Muscle of leg (tissue), 11 donors: Measurements from ENCODE around the gene CFDP1. TPM values are rescaled to one million over a fixed set of nuclear protein-coding genes. Genes with fewer than 3 reads are reported as not detected.
"Not testable (repeated sequence)": the region's sequence is repeated elsewhere in the genome, so short reads cannot be mapped to it uniquely, and the experiment has no call there.

Experiments
- DNase-seq: peaks from one replicate; pipeline ENCODE4 v3.0.0; 2013
- H3K27ac ChIP-seq: one replicate; pipeline ENCODE4 v1.5.1; 2013; ENCODE audit warnings: mild to moderate bottlenecking, low read length, control low read depth
- H3K27me3 ChIP-seq: one replicate; pipeline ENCODE4 v1.6.1; 2013; ENCODE audit warnings: low read length; ENCODE audit not compliant: control insufficient read depth, insufficient read depth
- H3K36me3 ChIP-seq: one replicate; pipeline ENCODE4 v1.6.1; 2013; ENCODE audit warnings: low read length; ENCODE audit not compliant: control insufficient read depth, insufficient read depth
- H3K4me1 ChIP-seq: one replicate; pipeline ENCODE4 v1.6.1; 2013; ENCODE audit warnings: low read length; ENCODE audit not compliant: control insufficient read depth, insufficient read depth
- H3K4me3 ChIP-seq: one replicate; pipeline ENCODE4 v1.5.1; 2013; ENCODE audit warnings: low read length, control low read depth
- H3K9me3 ChIP-seq: replicated peaks from 2 replicates; pipeline ENCODE4 v1.6.1; 2013; ENCODE audit warnings: low read depth, low read length; ENCODE audit not compliant: control insufficient read depth
- WGBS: methylation state at CpG from one replicate; pipeline ENCODE4 v1.1.5; 2013; ENCODE audit warnings: missing lambda C conversion rate; ENCODE audit not compliant: insufficient coverage; 5-methylcytosine and 5-hydroxymethylcytosine counted together
- polyA plus RNA-seq, 8 donors: library from polyadenylated mRNA; unstranded; fragments of 120-200 nt; gene quantifications; one replicate each; pipeline versions ENCODE4 v1.2.1 to v1.2.3, GENCODE V29; 2013; ENCODE audit warnings: inconsistent platforms in 1 of 8, low replicate concordance in 1 of 8; ENCODE audit not compliant: insufficient read length in 8 of 8, insufficient read depth in 1 of 8
- total RNA-seq: library from RNA; stranded (reverse); fragments of 120-200 nt; gene quantifications from one replicate; pipeline ENCODE4 v1.2.4, GENCODE V29; 2013

The CFDP1 gene
- total and polyA plus RNA-seq, 9 donors: 82.5 to 132 (median 89.5) TPM

DNA sequence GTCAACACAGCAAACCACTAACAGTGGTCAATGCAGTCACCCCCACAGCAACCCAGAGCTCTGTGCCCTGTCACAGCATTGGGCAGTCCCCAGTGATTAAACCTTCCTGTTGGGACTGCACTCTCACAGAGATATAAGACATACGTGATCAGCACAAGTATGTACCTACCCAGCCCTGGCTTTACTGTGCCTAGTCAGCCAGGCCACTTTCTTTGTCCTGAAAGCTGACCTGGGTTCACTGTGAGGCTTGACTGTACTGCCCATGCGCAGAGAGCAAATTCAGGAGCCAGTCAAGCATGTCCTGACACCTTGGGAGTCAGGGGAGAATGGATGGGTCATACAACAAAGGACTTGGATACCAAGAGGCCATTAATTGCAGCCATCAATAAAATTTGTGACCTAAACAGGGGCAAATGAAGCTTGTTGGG lies 42.1 kb upstream of the CFDP1 start:
- H3K4me1 ChIP-seq: no peaks in the 10 kb centered on the region
- no peaks in the 10 kb centered on the region for H3K36me3 ChIP-seq
- no peaks in the 10 kb centered on the region for H3K27me3 ChIP-seq
- H3K9me3 ChIP-seq: no peaks in the 10 kb centered on the region
- no peak for DNase-seq
- H3K27ac ChIP-seq: no peak overlapping the region
- H3K4me3 ChIP-seq: no peak overlapping the region
- 100% methylated on average over 2 of the region's 2 CpGs for WGBS

DNA sequence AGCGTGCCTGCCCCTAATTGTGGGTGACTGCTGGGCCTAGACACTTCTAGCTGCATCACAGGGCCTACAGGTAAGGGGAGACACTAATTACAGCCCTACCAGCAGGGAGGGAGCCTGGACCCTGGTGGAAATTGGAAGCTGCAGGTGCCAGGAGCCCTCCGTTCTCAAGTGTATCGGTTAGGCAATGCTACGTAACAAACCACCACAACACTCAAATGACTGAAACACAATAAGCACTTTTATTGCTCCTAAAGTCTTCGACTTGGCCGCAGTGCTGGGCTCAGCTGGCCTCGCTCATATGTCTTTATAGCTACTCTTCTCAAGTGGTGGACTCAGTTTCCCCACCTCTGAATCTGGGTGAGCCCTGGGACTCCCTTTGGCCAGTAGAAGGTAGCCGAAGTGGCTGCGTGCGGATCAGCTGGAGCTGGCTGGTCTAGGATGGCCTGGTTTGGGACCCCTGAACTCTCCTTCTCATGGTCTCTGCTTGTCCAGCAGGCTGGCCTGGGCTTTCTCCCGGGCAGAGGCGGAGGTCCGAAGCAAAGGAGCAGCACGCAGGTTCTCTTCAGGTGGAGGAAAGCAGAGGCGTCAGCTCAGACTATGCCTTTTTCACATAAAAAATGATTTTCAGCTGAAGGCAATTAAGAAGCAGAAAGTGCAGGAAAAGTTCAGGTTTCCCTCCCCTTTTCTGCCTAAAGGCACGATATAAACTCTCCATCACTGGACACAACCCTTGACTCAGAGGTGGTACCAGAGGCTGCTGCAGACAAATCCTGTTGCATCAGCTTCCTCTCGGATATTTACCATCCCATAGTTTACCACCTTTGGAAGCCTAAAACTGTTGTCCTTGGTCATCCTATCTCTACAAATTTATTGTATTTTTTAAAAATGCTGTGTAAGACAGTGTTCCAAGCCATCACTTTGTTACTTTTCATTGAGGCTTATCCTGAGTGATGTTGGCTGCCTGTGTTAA lies 39.9 kb upstream of the CFDP1 start:
- no peaks in the 10 kb centered on the region for H3K36me3 ChIP-seq
- H3K4me1 ChIP-seq: no peaks in the 10 kb centered on the region
- no peaks in the 10 kb centered on the region for H3K27me3 ChIP-seq
- WGBS: 93% methylated on average over 11 of the region's 17 CpGs
- H3K9me3 ChIP-seq: no peaks in the 10 kb centered on the region
- no peak for DNase-seq
- H3K27ac ChIP-seq: no peak overlapping the region
- H3K4me3 ChIP-seq: no peak overlapping the region

DNA sequence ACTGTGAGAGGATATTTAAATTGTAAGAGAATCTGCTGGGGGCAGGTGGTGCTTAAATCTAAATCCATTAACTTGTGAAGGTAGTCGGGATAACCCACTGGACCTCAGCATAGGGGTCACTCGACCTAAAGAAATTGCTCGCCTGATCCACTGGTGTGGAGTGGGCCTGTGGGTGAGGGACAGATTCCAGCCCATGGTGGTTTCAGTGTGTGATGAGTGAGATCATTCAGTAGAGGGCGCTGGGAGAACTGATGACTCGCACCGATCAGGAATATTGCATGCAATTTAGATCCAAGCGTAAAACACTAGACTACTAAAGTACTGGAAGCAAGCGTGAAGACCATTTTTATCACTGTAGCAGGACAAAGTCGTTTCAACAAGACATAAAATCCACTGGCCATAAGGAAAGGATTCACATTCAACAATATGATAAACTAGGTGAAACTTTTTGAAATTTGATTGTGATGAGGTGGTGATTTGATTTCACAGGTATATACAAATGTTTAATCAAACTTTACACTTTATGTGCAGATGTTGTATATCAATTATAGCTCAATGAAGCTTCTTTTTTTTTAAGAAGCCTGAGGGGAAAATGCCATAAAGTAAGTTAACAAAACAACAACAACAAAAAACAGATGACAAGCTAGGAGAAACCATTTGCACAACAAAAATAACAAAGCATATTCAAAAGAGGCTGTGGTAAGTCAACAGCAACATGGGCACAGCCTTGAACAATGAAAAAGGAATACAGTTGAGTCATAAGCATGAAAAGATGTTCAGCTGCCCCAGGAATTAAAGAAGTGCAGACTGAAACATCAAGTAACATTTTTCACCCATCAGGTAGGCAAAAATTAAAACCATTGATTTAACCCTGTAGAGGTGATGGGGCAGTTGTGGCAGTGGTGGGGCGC lies 38.7 kb upstream of the CFDP1 start:
- Histone ChIP-seq H3K27me3 (no peaks in the 10 kb centered on the region), H3K4me1 (no peaks in the 10 kb centered on the region), H3K4me3 (no peak overlapping the region), H3K27ac (no peak overlapping the region), H3K9me3 (no peaks in the 10 kb centered on the region), H3K36me3 (no peaks in the 10 kb centered on the region)
- DNase-seq: peak; percentile 86
- WGBS: 7% methylated on average over 5 of the region's 10 CpGs

DNA sequence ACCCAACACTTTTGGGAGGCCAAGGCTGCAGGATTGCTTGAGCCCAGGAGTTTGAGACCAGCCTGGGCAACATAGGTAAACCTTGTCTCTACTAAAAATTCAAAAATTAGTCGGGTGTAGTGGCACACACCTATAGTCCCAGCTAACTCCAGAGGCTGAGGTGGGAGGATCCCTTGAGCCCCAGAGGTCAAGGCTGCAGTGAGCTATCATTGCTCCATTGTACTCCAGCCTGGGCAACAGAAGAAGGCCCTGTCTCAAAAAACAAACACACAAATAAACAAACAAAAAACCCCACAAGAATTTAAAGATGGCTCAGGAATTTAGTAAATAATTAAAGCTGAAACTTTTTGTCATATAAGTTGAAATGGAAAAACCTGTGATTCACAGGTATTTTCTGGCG lies 33.5 kb upstream of the CFDP1 start:
- WGBS: no CpG with 5 or more reads among the region's 2 CpGs
- no peak for DNase-seq
- H3K4me1 ChIP-seq: peaks cover 5% of the 10 kb centered on the region
- H3K9me3 ChIP-seq: no peaks in the 10 kb centered on the region
- H3K27me3 ChIP-seq: no peaks in the 10 kb centered on the region
- H3K36me3 ChIP-seq: no peaks in the 10 kb centered on the region
- H3K27ac ChIP-seq: no peak overlapping the region
- no peak overlapping the region for H3K4me3 ChIP-seq

DNA sequence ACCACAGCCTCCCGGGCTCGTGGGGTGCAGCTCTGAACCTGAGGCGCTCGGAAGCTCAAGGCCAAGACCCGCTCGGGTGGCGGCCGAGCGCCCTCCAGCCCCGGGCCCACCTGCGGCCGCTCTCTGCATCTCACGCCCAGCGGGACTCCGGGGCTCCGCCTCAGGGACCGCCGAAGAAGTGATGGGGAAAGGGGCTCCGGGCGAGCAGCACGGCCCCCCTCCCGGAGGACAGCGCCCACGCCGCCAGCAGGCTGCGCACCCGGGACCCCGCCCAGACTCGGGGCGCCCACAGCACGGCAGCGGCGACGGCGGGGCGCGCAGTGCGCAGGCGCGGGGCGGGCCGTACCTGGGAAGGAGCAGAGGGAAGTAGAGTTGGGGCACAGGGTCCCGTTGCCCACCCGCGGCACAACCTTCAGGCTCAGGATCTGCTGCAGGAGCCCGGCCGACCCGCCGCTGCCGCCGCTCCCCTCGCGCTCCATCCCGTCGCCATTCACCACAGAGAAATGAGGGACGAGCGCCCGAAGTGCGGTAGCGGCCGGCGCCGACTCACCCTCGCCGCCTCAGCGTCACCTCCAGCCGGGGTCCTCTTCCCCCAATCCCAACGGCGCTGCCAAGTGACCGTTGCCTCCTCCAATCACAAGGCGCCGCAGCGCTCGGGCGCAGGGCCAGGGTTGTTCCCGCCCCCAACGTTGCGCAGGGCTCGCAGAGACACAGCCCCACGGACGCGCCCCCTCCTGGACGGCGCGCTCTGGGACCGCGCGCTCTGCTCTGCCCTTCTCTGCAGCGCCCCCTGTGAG lies 31.0 kb upstream of the CFDP1 start, which contains the start of gene TMEM170A:
Gene TMEM170A, minus strand, starts transcription at position 568 of the 797 bp plus-strand sequence. Its CDS starts 89 bp downstream, at position 479.
- peaks cover 3% of the 10 kb centered on the region for H3K36me3 ChIP-seq
- WGBS: under 1% methylated on average over 86 of the region's 89 CpGs
- DNase-seq: peak; percentile 100
- peak within 1 kb of the TSS; percentile 95 for H3K4me3 ChIP-seq
- H3K4me1 ChIP-seq: peaks cover 20% of the 10 kb centered on the region
- no peaks in the 10 kb centered on the region for H3K27me3 ChIP-seq
- H3K27ac ChIP-seq: peak within 1 kb of the TSS; percentile 100
- no peaks in the 10 kb centered on the region for H3K9me3 ChIP-seq

DNA sequence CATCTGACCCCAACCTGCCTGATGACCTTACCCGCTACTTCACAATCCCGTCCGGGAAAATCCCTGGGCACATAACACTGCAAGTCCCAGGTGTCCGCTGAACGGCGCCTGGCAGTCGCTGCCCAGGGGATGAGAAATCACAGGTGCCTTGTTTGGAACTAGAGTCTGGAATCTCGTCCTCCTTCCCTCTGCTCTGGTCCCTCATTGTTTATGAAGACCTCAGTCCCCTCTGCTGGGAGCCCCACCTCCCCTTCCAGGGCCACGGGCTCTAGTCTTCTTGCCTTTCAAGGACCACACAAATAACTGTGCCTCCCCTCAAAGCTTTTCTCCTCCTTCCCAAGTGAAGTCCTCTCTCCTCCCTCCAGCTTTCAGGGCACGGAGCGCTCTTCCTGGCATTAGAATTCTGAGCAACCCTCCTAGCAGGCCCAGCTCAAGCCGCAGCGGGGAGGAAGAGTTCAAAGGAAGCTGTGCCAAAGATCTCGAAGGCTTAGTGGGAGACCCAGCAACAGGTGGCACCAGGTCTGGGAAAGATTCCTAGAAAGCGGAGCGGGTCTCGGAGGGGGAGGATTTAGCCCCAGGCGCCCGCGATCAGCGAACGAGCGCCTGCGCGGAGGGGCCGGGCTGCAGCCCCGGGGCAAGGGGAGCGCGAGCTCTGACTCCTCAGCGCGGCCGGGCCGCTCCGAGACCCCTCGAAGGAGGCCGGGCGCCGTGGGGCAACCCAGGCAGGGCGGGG lies 30.3 kb upstream of the CFDP1 start:
- peaks cover 22% of the 10 kb centered on the region for H3K4me1 ChIP-seq
- H3K9me3 ChIP-seq, H3K36me3 ChIP-seq, H3K27me3 ChIP-seq: not testable (repeated sequence)
- WGBS: 1% methylated on average over 34 of the region's 39 CpGs
- H3K4me3 ChIP-seq: peak overlapping the region; percentile 95
- H3K27ac ChIP-seq: peak overlapping the region; percentile 100
- peak; percentile 75 for DNase-seq

DNA sequence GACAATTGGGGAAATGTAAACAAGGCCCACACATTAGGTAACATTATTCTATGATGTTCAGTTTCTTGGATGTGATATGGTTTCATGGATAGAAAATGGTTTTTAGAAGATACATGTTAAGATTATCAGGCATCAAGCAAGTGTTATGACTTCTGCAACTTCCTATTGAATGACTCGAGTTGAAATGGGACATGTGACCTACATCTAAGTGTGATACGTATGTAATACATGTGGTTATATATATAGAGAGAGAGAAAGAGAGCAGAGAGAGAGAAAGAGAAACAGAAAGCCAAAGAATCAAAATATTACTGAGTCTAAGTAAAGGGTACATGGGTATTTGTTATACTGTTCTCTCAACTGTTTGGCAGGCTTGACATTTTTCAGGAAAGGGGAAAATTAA lies 29.5 kb upstream of the CFDP1 start:
- no CpG with 5 or more reads among the region's 2 CpGs for WGBS
- Histone ChIP-seq H3K4me3 (peak overlapping the region; percentile 95), H3K27me3 (no peaks in the 10 kb centered on the region), H3K4me1 (peaks cover 22% of the 10 kb centered on the region), H3K36me3 (peaks cover 3% of the 10 kb centered on the region), H3K9me3 (no peaks in the 10 kb centered on the region), H3K27ac (peak overlapping the region; percentile 6)
- no peak for DNase-seq

DNA sequence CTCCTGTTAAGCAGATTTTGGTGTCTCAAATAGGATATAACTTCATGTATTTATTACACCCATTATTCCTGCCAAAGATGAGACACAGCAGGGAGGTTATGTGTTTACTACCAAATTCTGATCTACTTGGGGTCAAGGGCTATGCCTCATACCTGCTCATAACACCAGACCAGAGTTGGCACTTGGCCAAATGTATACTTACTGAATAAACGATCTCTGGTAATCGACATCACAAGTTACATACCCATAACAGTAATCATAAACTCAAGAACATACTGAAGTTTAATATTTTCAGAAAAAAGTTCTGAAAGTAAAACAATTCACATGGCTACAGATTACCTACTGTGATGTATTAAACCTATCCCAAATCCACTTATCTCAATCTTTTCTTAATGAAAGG lies 28.3 kb upstream of the CFDP1 start:
- no CpG with 5 or more reads among the region's 2 CpGs for WGBS
- H3K4me1 ChIP-seq: peaks cover 22% of the 10 kb centered on the region

DNA sequence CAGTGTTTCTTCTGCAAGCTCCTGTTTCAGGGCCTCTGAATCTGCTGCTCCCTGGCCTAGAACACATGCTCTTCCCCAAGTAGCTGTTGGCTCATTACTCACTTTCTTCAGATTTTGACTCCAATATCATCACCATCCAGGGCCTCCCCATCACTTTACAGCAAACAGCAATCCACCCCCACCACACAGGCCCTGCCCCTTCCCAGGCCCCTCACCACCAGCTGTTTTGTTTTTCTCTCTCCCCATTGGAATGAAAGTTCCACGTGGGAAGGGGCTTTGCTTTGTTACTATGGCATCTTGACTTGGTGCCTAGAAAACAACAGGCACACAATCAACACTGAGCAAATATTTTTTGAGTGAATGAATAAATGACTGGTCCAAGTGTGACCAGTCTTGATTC lies 27.1 kb upstream of the CFDP1 start:
- Histone ChIP-seq H3K9me3 (no peaks in the 10 kb centered on the region), H3K4me1 (peaks cover 22% of the 10 kb centered on the region), H3K27me3 (no peaks in the 10 kb centered on the region), H3K36me3 (peaks cover 4% of the 10 kb centered on the region), H3K4me3 (no peak overlapping the region), H3K27ac (peak overlapping the region; percentile 85)
- WGBS: no CpG with 5 or more reads among the region's 1 CpG
- DNase-seq: peak; percentile 92

More for the DNA sequence above, 28.3 kb upstream of the CFDP1 start:
- no peaks in the 10 kb centered on the region for H3K9me3 ChIP-seq
- no peak for DNase-seq
- H3K4me3 ChIP-seq: no peak overlapping the region
- peak overlapping the region; percentile 70 for H3K27ac ChIP-seq
- H3K27me3 ChIP-seq: no peaks in the 10 kb centered on the region
- H3K36me3 ChIP-seq: peaks cover 3% of the 10 kb centered on the region
